HG02759 (cell line): ENCODE measurements around the gene ZNF189.

ENCODE experiments used
- ATAC-seq: cut with Tn5 transposase; IDR thresholded peaks from one replicate; pipeline ENCODE4 v1.9.1; 2021; ENCODE audit warnings: mild to moderate bottlenecking, moderate library complexity; ENCODE audit not compliant: unreplicated experiment

ZNF189 gene

DNA sequence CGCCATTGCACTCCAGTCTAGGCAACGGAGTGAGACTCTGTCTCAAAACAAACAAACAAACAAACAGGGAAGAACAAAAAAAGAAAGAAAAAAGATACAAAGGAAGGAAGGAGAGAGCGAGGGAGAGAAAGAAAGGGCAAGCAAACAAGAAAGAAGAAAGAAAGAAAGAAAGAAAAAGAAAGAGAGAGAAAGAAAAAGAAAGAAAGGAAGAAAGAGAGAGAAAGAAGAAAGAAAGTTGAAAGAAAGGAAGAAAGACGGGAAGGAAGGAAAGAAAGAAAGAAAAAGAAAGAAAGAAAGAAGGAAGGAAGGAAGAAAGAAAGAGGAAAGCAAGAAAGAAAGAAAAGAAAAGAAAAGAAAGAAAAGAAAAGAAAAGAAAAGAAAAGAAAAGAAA lies 50.0 kb downstream of the ZNF189 start:
- no peak for ATAC-seq

DNA sequence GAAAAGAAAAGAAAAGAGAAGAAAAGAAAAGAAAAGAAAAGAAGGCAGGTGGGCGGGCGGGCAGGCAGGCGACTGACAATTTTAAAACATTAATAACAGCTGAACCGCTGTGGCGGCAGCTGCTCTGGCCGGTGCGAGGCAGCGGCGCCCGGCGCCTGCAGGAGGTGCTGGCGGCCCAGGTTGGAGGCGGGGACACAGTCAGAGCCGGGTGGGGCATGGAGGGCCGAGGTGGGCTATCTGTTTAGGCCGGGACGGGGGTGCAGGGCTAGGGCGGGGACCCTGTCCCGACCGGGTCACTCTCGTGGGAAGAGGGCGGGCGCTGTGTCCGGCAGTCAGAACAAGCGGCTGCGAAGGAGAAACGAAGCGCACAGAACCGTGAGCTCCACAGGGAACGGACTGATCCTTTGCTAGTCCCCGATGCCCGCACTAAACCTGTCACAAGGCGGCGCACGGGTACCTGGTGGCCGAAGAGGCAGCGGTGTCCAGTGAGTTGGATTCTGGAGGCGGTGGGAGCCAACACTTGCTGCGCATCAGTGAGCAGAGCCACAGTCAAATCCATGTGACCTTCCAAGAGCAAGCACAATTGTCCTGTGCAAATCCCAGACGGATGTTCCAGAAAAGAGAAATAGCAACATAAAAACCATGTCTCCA lies 50.5 kb downstream of the ZNF189 start:
- ATAC-seq = peak; percentile 99

DNA sequence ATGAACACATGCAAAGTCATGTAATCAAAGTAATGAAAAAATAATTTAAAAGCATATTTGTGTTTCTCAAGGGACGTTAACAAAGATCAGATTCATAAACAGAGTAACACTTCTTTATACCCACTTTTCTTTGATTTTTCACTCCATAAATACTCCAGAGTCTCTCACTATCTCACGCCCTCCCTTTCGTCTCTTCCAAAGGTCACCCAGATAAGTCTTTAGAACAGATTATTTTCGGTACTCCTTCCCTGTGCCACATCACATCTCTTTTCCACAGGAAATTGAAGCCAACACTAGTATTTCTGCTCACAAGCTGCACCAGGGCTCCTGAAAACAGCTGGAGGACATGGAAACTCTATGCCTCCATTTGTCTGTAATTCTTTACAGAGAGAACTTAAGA lies 52.3 kb downstream of the ZNF189 start:
- no peak for ATAC-seq

DNA sequence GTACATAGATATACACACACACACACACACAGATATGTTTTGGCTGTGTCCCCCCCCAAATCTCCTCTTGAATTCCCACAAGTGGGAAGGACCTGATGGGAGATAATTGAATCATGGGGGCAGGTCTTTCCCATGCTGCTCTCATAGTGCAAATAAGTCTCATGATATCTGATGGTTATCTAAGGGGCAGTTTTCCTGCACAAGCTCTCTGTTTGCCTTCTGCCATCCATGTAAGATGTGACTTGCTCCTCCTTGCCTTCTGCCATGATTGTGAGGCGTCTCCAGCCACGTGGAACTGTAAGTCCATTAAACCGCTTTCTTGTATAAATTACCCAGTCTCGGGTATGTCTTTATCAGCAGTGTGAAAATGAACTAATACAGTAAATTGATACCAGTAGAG lies 52.8 kb downstream of the ZNF189 start:
- no peak for ATAC-seq

DNA sequence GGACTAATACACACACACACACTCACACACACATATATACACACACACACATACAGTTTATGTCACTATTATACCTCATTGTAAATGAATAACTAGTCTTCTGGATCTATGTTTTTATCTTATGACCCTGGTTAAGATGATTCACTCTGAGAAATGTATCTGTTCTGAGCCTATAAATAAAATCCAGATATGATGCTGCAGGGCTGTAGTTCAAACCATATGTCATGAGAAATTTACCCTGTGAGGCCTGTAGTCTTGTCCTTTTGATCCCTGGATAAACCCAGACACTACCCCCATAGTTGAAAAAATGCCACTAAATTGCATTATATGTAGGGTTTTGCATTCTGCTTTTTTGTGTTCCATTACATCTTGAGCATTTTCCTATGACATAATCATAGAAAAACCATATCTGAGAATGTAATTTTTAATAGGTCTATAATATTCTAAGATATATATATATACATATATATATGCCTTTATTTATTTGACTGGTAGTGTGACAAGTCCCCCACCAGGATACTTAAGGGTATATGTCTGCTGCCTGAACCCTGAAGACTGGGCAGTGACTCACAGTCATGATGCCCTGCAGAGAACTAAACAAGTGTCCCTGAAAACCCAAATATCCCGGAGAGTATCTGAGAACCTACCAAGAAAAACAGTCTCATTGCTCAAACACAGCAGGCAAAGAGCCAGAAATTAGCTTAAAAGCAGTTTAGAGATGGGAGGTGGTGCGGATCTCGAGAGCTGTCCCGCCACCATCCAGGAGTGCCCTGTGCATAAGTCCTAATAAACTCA lies 55.3 kb downstream of the ZNF189 start:
- ATAC-seq = no peak

DNA sequence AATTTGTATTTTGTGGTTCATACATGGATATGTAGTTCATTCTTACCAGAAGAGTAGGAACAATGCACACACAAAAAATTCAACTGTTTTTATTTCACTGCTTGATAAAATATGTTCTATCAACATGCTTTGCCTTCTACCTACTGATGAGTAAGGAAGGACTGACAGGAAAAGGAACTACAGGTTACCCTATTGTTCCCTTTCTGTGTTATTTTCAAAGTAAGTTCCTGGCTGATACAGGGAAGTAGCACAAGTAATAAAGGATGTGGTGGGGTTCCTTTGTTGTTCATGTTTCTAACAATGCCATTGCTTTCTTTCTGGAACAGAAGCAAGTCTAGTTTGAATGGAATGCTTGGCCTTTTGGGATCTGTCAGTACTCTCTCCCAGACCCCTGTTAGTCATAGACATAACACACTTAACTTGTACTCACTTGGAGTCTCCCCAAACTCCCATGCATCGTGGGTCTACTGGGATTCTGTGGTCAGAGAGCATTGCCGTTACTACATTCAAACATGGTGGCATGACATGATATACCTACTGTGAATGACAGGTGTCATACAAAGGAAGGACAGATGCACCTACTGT lies 57.1 kb downstream of the ZNF189 start:
- ATAC-seq = no peak

DNA sequence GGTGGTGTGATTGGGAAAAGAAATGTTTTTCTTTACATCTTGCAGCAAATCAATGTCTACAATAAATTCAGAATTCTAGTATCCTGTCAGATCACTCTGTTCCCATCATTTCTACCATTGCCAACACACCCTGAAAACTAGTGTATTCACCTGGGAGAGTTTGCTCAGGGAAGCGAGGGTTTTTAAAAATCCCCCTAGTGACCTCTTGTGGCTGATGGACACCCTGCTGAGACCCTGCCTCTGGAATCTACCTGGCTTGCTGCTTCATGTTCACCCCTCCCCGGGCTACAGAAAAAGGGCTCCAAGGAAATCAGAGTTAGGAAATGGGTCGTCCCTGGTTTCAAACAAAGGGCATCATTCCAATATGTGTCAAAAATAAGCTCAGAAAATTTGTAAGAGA lies 58.4 kb downstream of the ZNF189 start:
- ATAC-seq = no peak

DNA sequence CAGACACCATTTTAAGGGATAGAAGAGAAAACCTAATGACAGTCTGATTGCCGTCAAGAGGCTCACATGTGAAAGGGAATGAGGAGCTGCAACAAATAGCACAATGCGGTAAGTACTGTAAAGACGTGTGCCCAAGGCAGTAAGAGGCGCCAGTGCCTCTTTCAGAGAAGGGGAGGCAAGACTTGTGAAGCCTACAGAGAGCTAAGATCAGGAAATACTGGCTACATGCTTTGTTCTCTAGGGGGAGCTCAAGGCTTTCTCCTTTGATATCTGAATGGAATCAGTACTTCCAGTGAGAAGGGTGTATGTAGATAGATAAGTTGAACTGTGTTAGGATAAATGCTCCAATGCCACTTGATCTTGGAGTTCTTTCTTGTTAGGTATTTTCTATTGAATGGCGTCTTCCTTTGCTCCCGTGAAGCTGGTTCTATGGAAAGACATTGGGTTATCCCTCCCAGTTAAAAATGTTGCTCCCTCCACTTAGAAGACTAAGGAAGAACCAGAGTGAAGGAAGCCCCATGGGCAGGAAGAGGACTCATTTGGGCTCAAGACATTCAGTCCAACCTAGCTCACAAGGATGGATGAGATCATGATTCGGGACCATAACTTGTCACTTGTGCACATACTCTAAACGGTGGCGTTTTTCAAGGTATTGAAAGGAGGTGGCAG lies 60.4 kb downstream of the ZNF189 start:
- ATAC-seq = peak; percentile 92
